Activated CD4-positive, alpha-beta T cell treated with anti-CD3 and anti-CD28 coated beads for 1 hour (primary cell): Measurements from ENCODE around the gene CD300LB.

Experiments used
- DNase-seq: peaks from one replicate; pipeline ENCODE4 v3.0.0-alpha.2; 2020

Gene CD300LB

GRCh38 chr17:74547736-74548135, 16.5 kb upstream of the CD300LB start:
- DNase-seq, result no peak

GRCh38 chr17:74547264-74547663, 16.0 kb upstream of the CD300LB start:
- DNase-seq, result no peak

- DNase-seq, result no peak
Observed at GRCh38 chr17:74546586-74546985, 15.3 kb upstream of the CD300LB start.

GRCh38 chr17:74545843-74546230, 14.6 kb upstream of the CD300LB start, which contains the start of gene CD300C:
TSS of gene CD300C (minus strand) at chr17:74546115. CDS start at chr17:74545782, 333 bp downstream.
- no peak for DNase-seq

GRCh38 chr17:74544991-74545842, 13.9 kb upstream of the CD300LB start:
- DNase-seq, result no peak

- no peak for DNase-seq
Observed at GRCh38 chr17:74543891-74544760, 12.9 kb upstream of the CD300LB start.

- no peak for DNase-seq
Observed at GRCh38 chr17:74543406-74543805, 12.1 kb upstream of the CD300LB start.

- DNase-seq, result no peak
Observed at GRCh38 chr17:74542727-74543383, 11.6 kb upstream of the CD300LB start.

GRCh38 chr17:74542166-74542565, 10.9 kb upstream of the CD300LB start:
- no peak for DNase-seq

GRCh38 chr17:74541176-74542111, 10.2 kb upstream of the CD300LB start:
- DNase-seq, result no peak

- no peak for DNase-seq
Observed at GRCh38 chr17:74539281-74539820, 8.1 kb upstream of the CD300LB start.

- no peak for DNase-seq
Observed at GRCh38 chr17:74536890-74537289, 5.6 kb upstream of the CD300LB start.

GRCh38 chr17:74532115-74532514, 840 bp upstream of the CD300LB start:
- no peak for DNase-seq

GRCh38 chr17:74530831-74531150, 484 bp downstream of the CD300LB start:
- no peak for DNase-seq

- no peak for DNase-seq
Observed at GRCh38 chr17:74529243-74529642, 2.0 kb downstream of the CD300LB start.

GRCh38 chr17:74528491-74529199, 2.6 kb downstream of the CD300LB start:
- DNase-seq, result no peak

- no peak for DNase-seq
Observed at GRCh38 chr17:74527756-74528155, 3.5 kb downstream of the CD300LB start.

GRCh38 chr17:74527081-74527480, 4.2 kb downstream of the CD300LB start:
- DNase-seq, result peak; percentile 3

- no peak for DNase-seq
Observed at GRCh38 chr17:74526681-74527080, 4.6 kb downstream of the CD300LB start.

- no peak for DNase-seq
Observed at GRCh38 chr17:74525781-74526288, 5.4 kb downstream of the CD300LB start.

- DNase-seq, result no peak
Observed at GRCh38 chr17:74525465-74525725, 5.9 kb downstream of the CD300LB start.
